ENCODE data around the gene SGSM2.

Gene SGSM2

GRCh38 chr17:2420176-2420575 is 82.9 kb downstream of the SGSM2 start:
- no peak for ATAC-seq
- TF ChIP-seq ESRRG (CRISPR knock-in tag; IDR thresholded peaks at IDR 0.05) (no peak), ZFP3 (CRISPR knock-in tag; IDR thresholded peaks at IDR 0.05) (no peak)

- TF ChIP-seq OSR1 (CRISPR knock-in tag; IDR thresholded peaks at IDR 0.05) = no peak
- TF ChIP-seq CSDC2 (CRISPR knock-in tag; IDR thresholded peaks at IDR 0.05) = no peak
- TF ChIP-seq ZFP3 (CRISPR knock-in tag; IDR thresholded peaks at IDR 0.05) = no peak
- no peak for TF ChIP-seq CREB5 (CRISPR knock-in tag; IDR thresholded peaks at IDR 0.05; ENCODE audit: low read depth)
- TF ChIP-seq TCF4 (CRISPR knock-in tag; IDR thresholded peaks at IDR 0.05; ENCODE audit: borderline replicate concordance) = no peak
- no peak for TF ChIP-seq ESRRG (CRISPR knock-in tag; IDR thresholded peaks at IDR 0.05)
- TF ChIP-seq BACH2 (CRISPR knock-in tag; IDR thresholded peaks at IDR 0.05; ENCODE audit: borderline replicate concordance) = no peak
- no peak for TF ChIP-seq CSRNP3 (CRISPR knock-in tag; IDR thresholded peaks at IDR 0.05)
- no peak for TF ChIP-seq POU6F1 (CRISPR knock-in tag; IDR thresholded peaks at IDR 0.05; ENCODE audit: borderline replicate concordance, low read depth)
- TF ChIP-seq GLIS3 (CRISPR knock-in tag; IDR thresholded peaks at IDR 0.05) = no peak
- no peak for TF ChIP-seq TSHZ2 (CRISPR knock-in tag; IDR thresholded peaks at IDR 0.05)
- TF ChIP-seq ZNF565 (CRISPR knock-in tag; conservative IDR thresholded peaks at IDR 0.05; ENCODE audit: low read depth) = no peak
- TF ChIP-seq TOX (CRISPR knock-in tag; IDR thresholded peaks at IDR 0.05; ENCODE audit: borderline replicate concordance) = no peak
- no peak for TF ChIP-seq SNAI2 (CRISPR knock-in tag; IDR thresholded peaks at IDR 0.05)
- no peak for TF ChIP-seq RARB (CRISPR knock-in tag; IDR thresholded peaks at IDR 0.05)
- TF ChIP-seq PPARA (CRISPR knock-in tag; IDR thresholded peaks at IDR 0.05; ENCODE audit: borderline replicate concordance) = no peak
- TF ChIP-seq ZNF70 (CRISPR knock-in tag; IDR thresholded peaks at IDR 0.05) = no peak
- no peak for TF ChIP-seq ISL1 (CRISPR knock-in tag; IDR thresholded peaks at IDR 0.05)
- ATAC-seq = no peak; the same call in 2 of the 3 replicates
Observed at GRCh38 chr17:2421315-2422147, 84.2 kb downstream of the SGSM2 start.

- TF ChIP-seq POU6F1 (CRISPR knock-in tag; IDR thresholded peaks at IDR 0.05; ENCODE audit: borderline replicate concordance, low read depth) (no peak), ISL1 (CRISPR knock-in tag; IDR thresholded peaks at IDR 0.05) (no peak), TOX (CRISPR knock-in tag; IDR thresholded peaks at IDR 0.05; ENCODE audit: borderline replicate concordance) (no peak), PPARA (CRISPR knock-in tag; IDR thresholded peaks at IDR 0.05; ENCODE audit: borderline replicate concordance) (no peak), ZNF70 (CRISPR knock-in tag; IDR thresholded peaks at IDR 0.05) (no peak), RARB (CRISPR knock-in tag; IDR thresholded peaks at IDR 0.05) (no peak), OSR1 (CRISPR knock-in tag; IDR thresholded peaks at IDR 0.05) (no peak)
- ATAC-seq = no peak
Observed at GRCh38 chr17:2423271-2423670, 86.0 kb downstream of the SGSM2 start.
